ENCODE measurements around the gene RNASE12.

DNA sequence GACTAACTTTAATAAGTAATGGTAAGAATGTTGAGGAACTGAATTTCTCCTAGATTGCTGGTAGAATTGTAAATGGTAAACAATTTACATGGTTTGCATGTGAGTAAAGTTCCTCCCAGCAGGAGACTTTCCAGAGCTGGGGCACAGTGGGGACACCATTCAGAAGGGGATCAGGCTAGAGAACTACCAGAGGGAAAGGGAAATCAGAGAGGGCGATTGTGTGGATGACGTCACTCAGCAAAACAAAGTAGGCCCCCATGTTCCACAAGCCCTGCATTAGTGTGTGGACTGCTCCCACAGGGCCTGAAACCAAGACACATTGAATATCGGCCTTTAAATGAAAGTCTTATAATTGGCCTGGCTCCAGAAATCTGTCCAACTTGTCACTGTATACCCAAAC, 12.9 kb downstream of the RNASE12 start:
- TF ChIP-seq, protein P1, sequence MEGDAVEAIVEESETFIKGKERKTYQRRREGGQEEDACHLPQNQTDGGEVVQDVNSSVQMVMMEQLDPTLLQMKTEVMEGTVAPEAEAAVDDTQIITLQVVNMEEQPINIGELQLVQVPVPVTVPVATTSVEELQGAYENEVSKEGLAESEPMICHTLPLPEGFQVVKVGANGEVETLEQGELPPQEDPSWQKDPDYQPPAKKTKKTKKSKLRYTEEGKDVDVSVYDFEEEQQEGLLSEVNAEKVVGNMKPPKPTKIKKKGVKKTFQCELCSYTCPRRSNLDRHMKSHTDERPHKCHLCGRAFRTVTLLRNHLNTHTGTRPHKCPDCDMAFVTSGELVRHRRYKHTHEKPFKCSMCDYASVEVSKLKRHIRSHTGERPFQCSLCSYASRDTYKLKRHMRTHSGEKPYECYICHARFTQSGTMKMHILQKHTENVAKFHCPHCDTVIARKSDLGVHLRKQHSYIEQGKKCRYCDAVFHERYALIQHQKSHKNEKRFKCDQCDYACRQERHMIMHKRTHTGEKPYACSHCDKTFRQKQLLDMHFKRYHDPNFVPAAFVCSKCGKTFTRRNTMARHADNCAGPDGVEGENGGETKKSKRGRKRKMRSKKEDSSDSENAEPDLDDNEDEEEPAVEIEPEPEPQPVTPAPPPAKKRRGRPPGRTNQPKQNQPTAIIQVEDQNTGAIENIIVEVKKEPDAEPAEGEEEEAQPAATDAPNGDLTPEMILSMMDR (conservative IDR thresholded peaks at IDR 0.05; ENCODE audit: low read depth, low read length), result no peak
- TF ChIP-seq EZH2 (IDR thresholded peaks at IDR 0.05; ENCODE audit: borderline replicate concordance, low read depth, low read length, poor library complexity, severe bottlenecking), result no peak
